Thyroid gland (tissue), 4 donors: Measurements from ENCODE around the gene NSL1. TPM values are rescaled to one million over a fixed set of nuclear protein-coding genes. Genes with fewer than 3 reads are reported as not detected.

Source experiments
- DNase-seq, 2 donors: peaks; one replicate each; pipeline ENCODE4 v3.0.0-alpha.2; 2019
- H3K27ac ChIP-seq, 3 donors: fragments of 200-600 bp; sonication (generic); 1 replicate in 2 of 3; 2 replicates in 1 of 3; pipeline ENCODE4 v1.5.1; 2016 to 2019; ENCODE audit warnings: mild to moderate bottlenecking in 1 of 3, moderate library complexity in 1 of 3
- H3K27me3 ChIP-seq: fragments of 200-600 bp; sonication (generic); one replicate; pipeline ENCODE4 v1.5.1; 2019
- H3K36me3 ChIP-seq, 2 donors: fragments of 200-600 bp; sonication (generic); one replicate each; pipeline ENCODE4 v1.5.1; 2016 to 2019
- H3K4me1 ChIP-seq, 2 donors: fragments of 200-600 bp; sonication (generic); one replicate each; pipeline ENCODE4 v1.5.1; 2017 to 2019
- H3K4me3 ChIP-seq, 3 donors: fragments of 200-600 bp; sonication (generic); replicated peaks in 1 of 3; 1 replicate in 2 of 3; 2 replicates in 1 of 3; pipeline ENCODE4 v1.5.1; 2016; ENCODE audit warnings: mild to moderate bottlenecking in 1 of 3
- H3K9me3 ChIP-seq: fragments of 200-600 bp; sonication (generic); one replicate; pipeline ENCODE4 v1.5.1; 2017
- POLR2A ChIP-seq, 2 donors: fragments of 450-650 bp; IDR thresholded peaks; one replicate each; pipeline ENCODE4 v1.6.1; 2017; ENCODE audit warnings: antibody characterized with exemption in 2 of 2, mild to moderate bottlenecking in 2 of 2, moderate library complexity in 1 of 2
- WGBS, 2 donors: methylation state at CpG; one replicate each; pipeline ENCODE4 v1.1.5; 2017; 5-methylcytosine and 5-hydroxymethylcytosine counted together
- intact Hi-C: fragments of 100-400 bp; cut with DNase I; formaldehyde crosslinking; loops from one replicate; pipeline ENCODE4 v1.15.1; 2023
- total RNA-seq, 4 donors: library from RNA; depleted of rRNA; stranded (reverse); fragments of >200 nt; gene quantifications; one replicate each; pipeline ENCODE4 v1.2.3, GENCODE V29; 2016
- TF ChIP-seq, protein P1 (sequence below), 6 experiments: fragments of 200-600 bp in 3 of 6; fragments of 450-650 bp in 3 of 6; sonication (generic) in 3 of 6; IDR thresholded peaks; one replicate each; pipeline ENCODE4 v1.5.1; 2016 to 2019; ENCODE audit warnings: antibody characterized with exemption in 6 of 6, mild to moderate bottlenecking in 2 of 6, inconsistent platforms in 1 of 6, moderate library complexity in 1 of 6

Gene NSL1
- total RNA-seq, 4 donors from 2014 or later, result 47.5 to 62.8 (median 62.2) TPM

GRCh38 chr1:212760126-212760823, 31.3 kb downstream of the NSL1 start:
- 98 to 100% methylated on average over 3 to 5 of the region's 10 CpGs for WGBS, 2 donors
- DNase-seq, result no peak
- Histone ChIP-seq H3K27ac (no peak overlapping the region), H3K9me3 (no peaks in the 10 kb centered on the region), H3K36me3 (no peaks in the 10 kb centered on the region), H3K4me3 (no peak overlapping the region), H3K4me1 (no peaks in the 10 kb centered on the region), H3K27me3 (no peaks in the 10 kb centered on the region)
- no peak for TF ChIP-seq POLR2A (IDR thresholded peaks at IDR 0.05)
- TF ChIP-seq, protein P1, sequence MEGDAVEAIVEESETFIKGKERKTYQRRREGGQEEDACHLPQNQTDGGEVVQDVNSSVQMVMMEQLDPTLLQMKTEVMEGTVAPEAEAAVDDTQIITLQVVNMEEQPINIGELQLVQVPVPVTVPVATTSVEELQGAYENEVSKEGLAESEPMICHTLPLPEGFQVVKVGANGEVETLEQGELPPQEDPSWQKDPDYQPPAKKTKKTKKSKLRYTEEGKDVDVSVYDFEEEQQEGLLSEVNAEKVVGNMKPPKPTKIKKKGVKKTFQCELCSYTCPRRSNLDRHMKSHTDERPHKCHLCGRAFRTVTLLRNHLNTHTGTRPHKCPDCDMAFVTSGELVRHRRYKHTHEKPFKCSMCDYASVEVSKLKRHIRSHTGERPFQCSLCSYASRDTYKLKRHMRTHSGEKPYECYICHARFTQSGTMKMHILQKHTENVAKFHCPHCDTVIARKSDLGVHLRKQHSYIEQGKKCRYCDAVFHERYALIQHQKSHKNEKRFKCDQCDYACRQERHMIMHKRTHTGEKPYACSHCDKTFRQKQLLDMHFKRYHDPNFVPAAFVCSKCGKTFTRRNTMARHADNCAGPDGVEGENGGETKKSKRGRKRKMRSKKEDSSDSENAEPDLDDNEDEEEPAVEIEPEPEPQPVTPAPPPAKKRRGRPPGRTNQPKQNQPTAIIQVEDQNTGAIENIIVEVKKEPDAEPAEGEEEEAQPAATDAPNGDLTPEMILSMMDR (IDR thresholded peaks at IDR 0.05), result no peak
- intact Hi-C loops, result no loop called here

GRCh38 chr1:212759683-212760082, 31.9 kb downstream of the NSL1 start:
- intact Hi-C loops, result no loop called here
- 94 to 100% methylated on average over 1 to 3 of the region's 5 CpGs for WGBS, 2 donors
- DNase-seq, result no peak
- TF ChIP-seq POLR2A (IDR thresholded peaks at IDR 0.05), result no peak
- TF ChIP-seq, protein P1 (IDR thresholded peaks at IDR 0.05), result no peak
- Histone ChIP-seq H3K9me3 (no peaks in the 10 kb centered on the region), H3K27ac (no peak overlapping the region), H3K4me3 (no peak overlapping the region), H3K4me1 (no peaks in the 10 kb centered on the region), H3K27me3 (no peaks in the 10 kb centered on the region), H3K36me3 (no peaks in the 10 kb centered on the region)

DNA sequence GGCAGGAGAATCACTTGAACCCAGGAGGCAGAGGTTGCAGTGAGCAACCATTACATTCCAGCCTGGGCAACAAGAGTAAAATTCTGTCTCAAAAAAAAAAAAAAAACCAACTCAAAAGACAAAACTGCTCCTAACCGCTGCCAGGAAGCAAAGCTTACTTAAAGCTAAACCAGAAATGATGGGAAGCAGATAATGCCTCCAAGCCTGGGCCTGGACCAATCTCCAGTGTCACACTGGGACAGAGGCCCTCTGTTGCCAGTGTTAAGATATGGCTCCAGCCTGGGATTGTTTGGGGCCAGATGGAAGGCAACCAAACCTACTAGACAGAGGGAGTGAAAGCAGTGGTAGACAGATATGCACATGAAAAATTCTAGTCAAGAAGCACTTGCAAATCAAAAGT, 36.9 kb downstream of the NSL1 start:
- no peaks in the 10 kb centered on the region for H3K9me3 ChIP-seq
- H3K27me3 ChIP-seq, result no peaks in the 10 kb centered on the region
- intact Hi-C loops, result no loop called here
- DNase-seq, result no peak
- H3K36me3 ChIP-seq, result no peaks in the 10 kb centered on the region
- H3K27ac ChIP-seq, result no peak overlapping the region
- H3K4me3 ChIP-seq, result no peak overlapping the region
- peaks cover 0 to 3% of the 10 kb centered on the region in 2 donors for H3K4me1 ChIP-seq
- 13 to 75% methylated on average over 1 of the region's 1 CpG for whole genome bisulfite sequencing, 2 donors
- no peak for TF ChIP-seq POLR2A (IDR thresholded peaks at IDR 0.05)

DNA sequence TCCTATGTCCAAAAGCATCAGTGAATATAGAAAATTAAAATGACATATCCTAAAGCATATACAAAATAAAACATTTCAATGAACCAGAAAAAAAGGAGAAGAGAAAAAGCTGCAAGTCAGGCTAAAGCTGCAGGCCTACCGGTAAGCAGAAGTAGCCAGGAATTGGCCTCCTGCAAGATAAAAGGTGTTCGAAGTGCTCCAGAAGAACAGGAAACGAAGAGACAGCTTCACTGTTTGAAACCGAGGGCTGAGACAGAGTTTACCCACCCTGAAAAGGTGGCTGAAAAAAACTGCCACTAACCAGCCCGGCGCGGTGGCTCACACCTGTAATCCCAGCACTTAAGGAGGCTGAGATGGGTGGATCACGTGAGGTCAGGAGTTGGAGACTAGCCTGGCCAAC, 37.4 kb downstream of the NSL1 start:
- 74 to 89% methylated on average over 8 of the region's 8 CpGs for WGBS, 2 donors

GRCh38 chr1:212753749-212754148, 37.8 kb downstream of the NSL1 start:
- no peak overlapping the region for H3K4me3 ChIP-seq
- TF ChIP-seq, protein P1 (IDR thresholded peaks at IDR 0.05), result no peak
- TF ChIP-seq POLR2A (IDR thresholded peaks at IDR 0.05), result no peak
- DNase-seq, result no peak
- H3K27me3 ChIP-seq, result no peaks in the 10 kb centered on the region
- no peaks in the 10 kb centered on the region for H3K36me3 ChIP-seq
- H3K27ac ChIP-seq, result no peak overlapping the region
- intact Hi-C loops, result no loop called here
- peaks cover 0 to 3% of the 10 kb centered on the region in 2 donors for H3K4me1 ChIP-seq
- H3K9me3 ChIP-seq, result no peaks in the 10 kb centered on the region

More for the DNA sequence above, 37.4 kb downstream of the NSL1 start:
- peaks cover 0 to 3% of the 10 kb centered on the region in 2 donors for H3K4me1 ChIP-seq
- no peaks in the 10 kb centered on the region for H3K36me3 ChIP-seq
- DNase-seq, result no peak
- no peaks in the 10 kb centered on the region for H3K9me3 ChIP-seq
- intact Hi-C loops, result no loop called here
- TF ChIP-seq POLR2A (IDR thresholded peaks at IDR 0.05), result no peak
- TF ChIP-seq, protein P1 (IDR thresholded peaks at IDR 0.05), result no peak
- no peak overlapping the region for H3K4me3 ChIP-seq
- no peaks in the 10 kb centered on the region for H3K27me3 ChIP-seq
- no peak overlapping the region for H3K27ac ChIP-seq
